ENCODE results near the gene QKI.
"Not testable (repeated sequence)": the region's sequence is repeated elsewhere in the genome, so short reads cannot be mapped to it uniquely, and the experiment has no call there.

The QKI gene

DNA sequence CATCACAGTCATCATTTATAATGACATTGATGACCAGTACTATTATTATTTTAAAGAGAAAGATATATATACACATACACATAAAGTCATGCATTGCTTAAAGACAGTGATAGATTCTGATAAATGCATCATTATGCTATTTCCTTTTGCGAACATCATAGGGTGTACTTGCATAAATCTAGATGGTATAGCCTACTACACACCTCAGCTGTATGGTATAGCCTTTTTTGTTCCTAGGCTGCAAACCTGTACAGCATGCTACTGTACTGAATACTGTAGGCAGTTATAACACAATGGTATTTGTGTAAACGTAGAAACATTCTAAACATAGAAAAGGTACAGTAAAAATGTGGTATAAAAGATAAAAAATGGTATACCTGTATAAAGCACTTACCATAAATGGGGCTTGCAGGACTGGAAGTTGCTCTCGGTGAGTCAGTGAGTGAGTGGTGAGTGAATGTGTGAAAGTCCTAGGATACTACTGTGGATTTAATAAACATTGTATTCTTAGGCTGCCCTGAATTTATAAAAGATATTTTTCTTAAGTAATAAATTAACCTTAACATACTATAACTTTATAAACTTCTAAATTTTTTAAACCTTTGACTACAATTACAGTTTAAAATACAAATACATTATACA is 23.9 kb downstream of the QKI start:
- TF ChIP-seq, protein P1, sequence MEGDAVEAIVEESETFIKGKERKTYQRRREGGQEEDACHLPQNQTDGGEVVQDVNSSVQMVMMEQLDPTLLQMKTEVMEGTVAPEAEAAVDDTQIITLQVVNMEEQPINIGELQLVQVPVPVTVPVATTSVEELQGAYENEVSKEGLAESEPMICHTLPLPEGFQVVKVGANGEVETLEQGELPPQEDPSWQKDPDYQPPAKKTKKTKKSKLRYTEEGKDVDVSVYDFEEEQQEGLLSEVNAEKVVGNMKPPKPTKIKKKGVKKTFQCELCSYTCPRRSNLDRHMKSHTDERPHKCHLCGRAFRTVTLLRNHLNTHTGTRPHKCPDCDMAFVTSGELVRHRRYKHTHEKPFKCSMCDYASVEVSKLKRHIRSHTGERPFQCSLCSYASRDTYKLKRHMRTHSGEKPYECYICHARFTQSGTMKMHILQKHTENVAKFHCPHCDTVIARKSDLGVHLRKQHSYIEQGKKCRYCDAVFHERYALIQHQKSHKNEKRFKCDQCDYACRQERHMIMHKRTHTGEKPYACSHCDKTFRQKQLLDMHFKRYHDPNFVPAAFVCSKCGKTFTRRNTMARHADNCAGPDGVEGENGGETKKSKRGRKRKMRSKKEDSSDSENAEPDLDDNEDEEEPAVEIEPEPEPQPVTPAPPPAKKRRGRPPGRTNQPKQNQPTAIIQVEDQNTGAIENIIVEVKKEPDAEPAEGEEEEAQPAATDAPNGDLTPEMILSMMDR (IDR thresholded peaks at IDR 0.05; ENCODE audit: low read depth, low read length): no peak
- peak in 1 of 2 donors; percentile 38 for DNase-seq (ENCODE audit: low read depth in 2 of 2)
- H3K4me3 ChIP-seq (replicated peaks in 1 of 2; ENCODE audit: low read depth in 2 of 2, low read length in 2 of 2): no peak overlapping the region

DNA sequence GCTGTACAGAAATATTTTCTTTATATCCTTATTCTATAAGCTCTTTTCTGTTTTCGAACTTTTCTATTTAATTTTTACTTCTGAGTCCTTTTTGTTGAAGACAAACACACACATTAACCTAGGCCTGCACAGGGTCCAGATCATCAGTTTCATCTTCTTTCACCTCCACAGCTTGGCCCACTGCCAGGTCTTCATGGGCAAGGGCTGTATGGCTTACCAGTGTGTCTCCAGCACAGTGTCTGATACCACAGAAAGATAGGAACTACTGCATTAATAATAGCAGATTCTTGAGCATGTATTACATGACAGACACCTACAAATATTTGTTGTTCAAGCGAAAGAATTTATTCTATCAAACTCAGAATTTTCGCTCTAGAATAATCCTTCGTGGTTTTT is 24.4 kb downstream of the QKI start:
- no peak for DNase-seq (ENCODE audit: low read depth in 2 of 2)
- H3K4me3 ChIP-seq (replicated peaks in 1 of 2; ENCODE audit: low read depth in 2 of 2, low read length in 2 of 2): no peak overlapping the region
- TF ChIP-seq, protein P1 (IDR thresholded peaks at IDR 0.05; ENCODE audit: low read depth, low read length): no peak

DNA sequence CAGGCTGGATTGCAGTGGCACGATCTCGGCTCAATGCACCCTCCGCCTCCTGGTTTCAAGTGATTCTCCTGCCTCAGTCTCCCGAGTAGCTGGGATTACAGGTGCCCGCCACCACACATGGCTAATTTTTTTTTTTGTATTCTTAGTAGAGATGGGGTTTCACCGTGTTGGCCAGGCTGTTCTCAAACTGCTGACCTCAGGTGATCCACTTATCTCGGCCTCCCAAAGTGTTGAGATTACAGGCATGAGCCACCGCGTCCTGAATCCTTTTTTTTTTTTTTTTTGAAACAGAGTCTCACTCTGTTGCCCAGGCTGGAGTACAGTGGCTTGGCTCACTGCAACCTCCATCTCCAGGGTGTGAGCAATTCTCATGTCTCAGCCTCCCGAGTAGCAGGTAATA is 24.9 kb downstream of the QKI start:
- not testable (repeated sequence) for DNase-seq (ENCODE audit: low read depth in 2 of 2); H3K4me3 ChIP-seq (replicated peaks in 1 of 2; ENCODE audit: low read depth in 2 of 2, low read length in 2 of 2)

DNA sequence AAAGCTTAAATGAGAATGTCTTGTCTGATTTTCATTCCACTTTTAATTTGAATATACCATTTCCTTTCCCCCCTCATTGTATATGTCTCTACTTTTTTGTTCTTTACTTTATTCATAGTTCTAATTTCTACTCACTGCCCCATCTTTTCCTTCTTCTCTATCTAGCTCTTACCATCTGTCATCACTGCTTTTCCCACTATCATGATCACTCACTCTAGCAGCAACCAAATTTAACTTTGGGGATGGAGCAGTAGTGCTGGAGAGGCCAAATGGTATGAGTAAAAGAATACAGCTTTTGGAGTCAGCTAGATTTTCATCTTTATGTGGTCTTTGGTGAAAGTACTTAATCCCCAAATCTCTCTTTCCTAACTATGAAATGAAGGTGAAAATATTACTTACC is 25.5 kb downstream of the QKI start:
- TF ChIP-seq, protein P1 (IDR thresholded peaks at IDR 0.05; ENCODE audit: low read depth, low read length): no peak
- no peak for DNase-seq (ENCODE audit: low read depth in 2 of 2)
- H3K4me3 ChIP-seq (replicated peaks in 1 of 2; ENCODE audit: low read depth in 2 of 2, low read length in 2 of 2): no peak overlapping the region

DNA sequence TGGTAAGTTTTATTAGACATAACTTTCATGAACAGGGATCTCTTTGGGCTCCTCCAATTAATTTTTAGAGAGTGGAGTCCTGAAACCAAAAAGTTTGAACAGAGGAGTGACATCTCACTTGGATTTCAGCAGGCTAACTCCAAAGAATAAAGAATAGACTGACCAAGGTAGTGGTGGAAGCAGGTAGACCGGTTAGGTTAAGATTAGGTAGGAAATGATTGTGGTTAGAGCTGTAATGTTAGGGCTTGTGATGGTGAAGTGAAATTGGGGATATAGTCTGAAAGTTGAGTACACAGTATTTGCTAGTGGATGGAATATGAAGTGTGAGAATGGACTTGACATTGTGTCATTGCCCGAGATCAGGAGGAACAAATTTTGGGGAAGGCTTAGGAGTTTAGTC is 27.8 kb downstream of the QKI start:
- H3K4me3 ChIP-seq (replicated peaks in 1 of 2; ENCODE audit: low read depth in 2 of 2, low read length in 2 of 2): no peak overlapping the region
- TF ChIP-seq, protein P1 (IDR thresholded peaks at IDR 0.05; ENCODE audit: low read depth, low read length): no peak
- no peak for DNase-seq (ENCODE audit: low read depth in 2 of 2)

DNA sequence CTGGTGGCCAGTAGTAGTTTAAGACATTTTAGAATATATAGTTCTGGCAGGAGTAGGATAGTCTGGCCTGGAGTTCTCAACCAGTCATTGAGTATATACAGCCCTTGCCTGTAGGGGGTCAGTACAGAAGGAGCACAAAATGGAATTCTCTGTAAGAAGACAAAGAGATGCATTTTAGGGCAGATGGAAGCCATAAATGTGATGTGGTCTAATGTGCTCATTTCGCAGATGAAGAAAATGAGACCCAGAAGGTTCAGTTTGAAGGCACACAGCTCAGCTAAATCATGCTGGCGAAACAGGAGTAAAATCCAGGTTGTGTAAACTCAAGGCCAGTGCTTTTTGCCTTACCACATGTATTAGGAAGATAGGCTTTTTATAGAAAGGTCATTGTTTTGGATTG is 29.6 kb downstream of the QKI start:
- no peak for DNase-seq (ENCODE audit: low read depth in 2 of 2)
- no peak overlapping the region for H3K4me3 ChIP-seq (replicated peaks in 1 of 2; ENCODE audit: low read depth in 2 of 2, low read length in 2 of 2)
- TF ChIP-seq, protein P1 (IDR thresholded peaks at IDR 0.05; ENCODE audit: low read depth, low read length): no peak

DNA sequence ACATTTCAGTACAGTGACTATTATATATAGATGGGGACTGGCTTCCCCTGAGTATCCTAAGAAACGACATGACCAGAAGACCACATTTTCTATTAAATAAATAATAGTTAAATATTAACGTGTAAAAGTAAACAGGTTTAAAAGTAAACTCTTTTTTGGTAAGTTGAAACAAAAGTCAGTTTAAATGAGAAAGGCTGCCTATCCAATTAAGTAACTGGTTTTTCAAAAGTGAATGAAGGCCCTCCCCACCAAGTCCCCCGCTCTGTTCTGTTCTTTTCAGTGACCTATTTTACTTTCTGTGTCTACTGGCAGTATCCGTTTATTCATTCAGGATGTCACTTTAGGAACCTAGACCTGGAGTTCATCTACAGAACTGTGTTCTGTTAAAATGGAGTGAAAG is 32.0 kb downstream of the QKI start:
- DNase-seq (ENCODE audit: low read depth in 2 of 2): no peak
- TF ChIP-seq, protein P1 (IDR thresholded peaks at IDR 0.05; ENCODE audit: low read depth, low read length): no peak

More for the DNA sequence above, 32.0 kb downstream of the QKI start:
- H3K4me3 ChIP-seq (replicated peaks in 1 of 2; ENCODE audit: low read depth in 2 of 2, low read length in 2 of 2): no peak overlapping the region

Data from cardiac fibroblast (primary cell).